Measurements from ENCODE around the gene ATP9B.

- TF ChIP-seq CTCF (IDR thresholded peaks at IDR 0.05) (no peak), POLR2A (IDR thresholded peaks at IDR 0.05) (no peak)
Observed at GRCh38 chr18:79260510-79260909, 191.3 kb downstream of the ATP9B start.

Measured in right lobe of liver (tissue), 4 donors.